GM12872 (cell line): ENCODE measurements around the gene TIMP2.

Source experiments
- TF ChIP-seq, protein P1 (sequence below): IDR thresholded peaks from 3 replicates; pipeline ENCODE4 v1.5.1; 2011; ENCODE audit warnings: low read depth, mild to moderate bottlenecking, low read length, moderate library complexity; ENCODE audit not compliant: insufficient read depth

The TIMP2 gene

DNA sequence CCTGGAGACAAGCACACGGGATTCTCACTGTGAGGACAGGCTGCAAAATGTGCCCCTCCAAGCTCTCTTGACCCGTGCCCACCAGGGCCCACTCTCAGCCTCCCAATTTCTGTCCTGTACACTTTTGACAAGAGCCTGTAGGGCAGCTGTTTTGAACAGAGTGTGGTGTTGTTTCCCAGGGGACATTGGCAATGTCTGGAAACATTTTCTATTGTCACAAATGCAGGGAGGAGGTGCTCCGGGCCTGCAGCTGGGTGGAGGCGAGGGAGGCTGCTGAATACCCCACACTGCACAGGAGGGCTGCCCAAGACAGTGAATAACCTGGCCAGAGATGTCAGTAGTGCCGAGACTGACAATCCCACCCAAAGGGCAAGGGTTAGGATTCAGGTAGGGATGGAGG, 32.7 kb downstream of the TIMP2 start:
- TF ChIP-seq, protein P1, sequence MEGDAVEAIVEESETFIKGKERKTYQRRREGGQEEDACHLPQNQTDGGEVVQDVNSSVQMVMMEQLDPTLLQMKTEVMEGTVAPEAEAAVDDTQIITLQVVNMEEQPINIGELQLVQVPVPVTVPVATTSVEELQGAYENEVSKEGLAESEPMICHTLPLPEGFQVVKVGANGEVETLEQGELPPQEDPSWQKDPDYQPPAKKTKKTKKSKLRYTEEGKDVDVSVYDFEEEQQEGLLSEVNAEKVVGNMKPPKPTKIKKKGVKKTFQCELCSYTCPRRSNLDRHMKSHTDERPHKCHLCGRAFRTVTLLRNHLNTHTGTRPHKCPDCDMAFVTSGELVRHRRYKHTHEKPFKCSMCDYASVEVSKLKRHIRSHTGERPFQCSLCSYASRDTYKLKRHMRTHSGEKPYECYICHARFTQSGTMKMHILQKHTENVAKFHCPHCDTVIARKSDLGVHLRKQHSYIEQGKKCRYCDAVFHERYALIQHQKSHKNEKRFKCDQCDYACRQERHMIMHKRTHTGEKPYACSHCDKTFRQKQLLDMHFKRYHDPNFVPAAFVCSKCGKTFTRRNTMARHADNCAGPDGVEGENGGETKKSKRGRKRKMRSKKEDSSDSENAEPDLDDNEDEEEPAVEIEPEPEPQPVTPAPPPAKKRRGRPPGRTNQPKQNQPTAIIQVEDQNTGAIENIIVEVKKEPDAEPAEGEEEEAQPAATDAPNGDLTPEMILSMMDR = no peak

DNA sequence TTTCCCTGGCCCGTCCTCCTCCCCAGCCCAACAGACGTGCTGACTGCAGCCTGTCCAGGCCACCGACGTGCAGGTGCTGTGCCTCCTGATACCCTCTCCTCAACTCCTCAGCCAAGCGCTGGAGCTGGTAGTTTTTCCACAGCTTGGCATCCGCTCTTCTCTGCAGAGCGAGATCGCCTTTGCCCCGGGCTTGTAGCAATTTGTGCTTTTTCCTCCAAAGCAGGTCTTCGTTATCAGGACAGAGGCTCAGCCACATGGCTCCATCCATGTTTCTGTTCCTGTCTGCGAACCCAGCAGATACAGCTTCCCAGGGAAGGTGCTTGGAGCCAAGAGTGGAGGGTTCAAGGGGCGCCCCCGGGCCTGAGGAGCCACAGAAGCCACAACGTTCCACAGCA, 33.1 kb downstream of the TIMP2 start:
- TF ChIP-seq, protein P1 = no peak

DNA sequence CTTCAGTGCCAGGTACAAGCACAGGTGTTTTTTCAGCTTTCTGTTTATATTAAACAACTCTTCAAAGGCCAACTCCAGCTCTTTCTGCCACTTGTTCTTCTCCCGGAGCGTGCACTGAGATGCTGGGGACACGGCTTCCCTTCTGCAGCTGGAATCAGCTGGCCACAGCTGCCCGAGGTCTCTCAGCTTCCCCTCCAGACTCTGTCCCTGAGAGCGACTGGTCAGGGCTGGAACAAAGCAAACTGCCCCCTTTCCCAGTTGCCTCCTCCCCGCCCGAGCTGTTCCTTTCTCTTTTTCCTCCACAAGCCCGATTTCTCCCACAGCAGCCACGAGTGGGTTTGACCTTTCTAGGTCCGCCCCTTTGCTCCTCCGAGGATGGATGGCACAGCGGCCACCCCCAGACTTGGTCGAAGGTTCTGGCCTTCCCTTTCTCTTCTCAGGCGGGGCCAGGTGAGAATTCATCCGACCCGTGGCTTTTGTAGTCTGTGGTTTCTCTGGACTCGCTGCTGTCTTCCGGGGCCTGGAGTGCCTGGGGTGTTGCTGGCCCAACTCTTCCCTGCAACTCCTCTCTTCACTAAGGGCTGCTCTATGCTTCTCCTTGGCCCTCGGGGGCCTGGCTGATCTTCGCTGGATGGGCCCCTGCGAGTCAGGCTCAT, 33.7 kb downstream of the TIMP2 start:
- TF ChIP-seq, protein P1 = no peak

DNA sequence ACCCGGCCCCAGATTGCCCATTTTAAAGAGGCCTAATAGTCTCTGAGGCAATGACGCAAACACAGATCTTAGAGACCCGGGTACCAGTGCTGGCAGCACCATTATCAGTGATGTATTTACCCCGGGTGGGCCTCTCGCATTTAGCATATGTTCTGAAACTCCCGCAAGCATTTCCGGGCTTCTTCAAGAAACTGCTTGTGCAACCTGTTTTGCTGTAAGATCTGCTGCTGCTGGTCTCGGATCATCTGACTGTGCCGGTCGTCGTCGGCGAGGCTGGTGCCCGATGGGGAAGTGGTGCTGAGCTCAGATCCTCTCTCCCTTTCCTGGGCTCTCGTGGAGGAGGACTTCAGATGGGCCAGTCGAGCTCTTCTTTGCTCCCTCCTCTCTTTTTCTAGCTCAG, 34.7 kb downstream of the TIMP2 start:
- TF ChIP-seq, protein P1 = no peak

DNA sequence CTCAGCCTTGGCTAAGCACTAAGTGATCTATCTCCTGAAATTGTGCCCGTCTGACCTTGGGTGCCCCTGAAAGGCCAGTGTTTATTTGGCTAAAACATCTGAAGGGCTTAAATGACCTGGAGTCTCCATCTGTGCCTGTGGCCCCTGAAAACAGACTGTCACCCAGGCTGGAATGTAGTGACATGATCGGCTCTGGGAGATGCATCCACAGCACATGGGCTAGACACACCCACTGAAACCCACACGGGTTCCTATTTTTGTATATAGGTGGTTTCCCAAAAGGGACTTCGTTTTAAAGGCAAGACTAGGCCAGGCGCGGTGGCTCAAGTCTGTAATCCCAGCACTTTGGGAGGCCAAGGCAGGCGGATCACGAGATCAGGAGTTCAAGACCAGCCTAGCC, 35.7 kb downstream of the TIMP2 start:
- TF ChIP-seq, protein P1 = no peak

DNA sequence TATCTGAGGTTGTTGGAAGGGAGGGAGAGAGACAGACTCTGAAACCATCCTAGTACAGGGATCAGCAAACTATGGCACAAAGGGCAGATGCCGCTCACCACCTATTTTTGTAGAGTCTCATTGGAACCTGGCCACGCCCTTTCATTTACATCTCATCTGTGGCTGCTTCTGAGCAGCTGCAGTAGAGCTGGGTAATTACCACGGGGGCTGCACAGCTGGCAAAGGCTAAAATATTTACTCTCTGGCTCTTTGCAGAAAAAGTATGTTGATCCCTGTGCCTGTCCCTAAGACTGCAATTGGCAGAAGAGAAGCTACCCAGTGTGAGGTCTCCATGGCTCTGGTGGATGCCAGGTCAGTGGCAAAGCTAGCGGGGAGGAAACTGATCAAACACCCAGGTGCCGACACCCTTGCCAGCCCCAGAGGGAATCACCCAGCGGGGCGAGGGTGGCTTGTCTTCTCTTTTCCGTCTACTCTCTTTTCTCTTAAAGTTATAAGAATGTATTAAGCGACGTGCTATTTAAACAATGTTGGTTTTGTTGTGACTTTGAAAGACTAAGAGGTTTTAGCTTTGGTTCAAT, 36.2 kb downstream of the TIMP2 start:
- TF ChIP-seq, protein P1 = no peak

DNA sequence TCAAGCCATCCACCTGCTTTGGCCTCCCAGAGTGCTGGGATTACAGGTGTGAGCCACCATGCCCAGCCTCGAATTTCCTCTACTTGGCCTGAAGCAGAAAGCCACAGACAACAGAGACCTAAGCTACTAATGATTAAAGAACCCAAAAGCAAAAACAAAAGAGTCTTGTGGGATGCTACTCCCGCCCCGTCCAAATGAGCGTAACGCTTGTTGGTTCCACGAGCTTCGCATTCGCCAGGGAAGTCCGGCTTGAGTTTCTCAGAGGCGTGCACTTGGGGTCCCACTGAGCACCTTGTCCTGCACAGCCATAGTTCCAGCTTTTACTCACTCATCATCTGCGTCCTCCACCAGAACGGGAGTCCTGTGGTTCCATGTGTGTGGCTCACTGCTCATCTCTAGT, 38.2 kb downstream of the TIMP2 start:
- TF ChIP-seq, protein P1 = no peak
